ENCODE measurements around the gene PET100.

DNA sequence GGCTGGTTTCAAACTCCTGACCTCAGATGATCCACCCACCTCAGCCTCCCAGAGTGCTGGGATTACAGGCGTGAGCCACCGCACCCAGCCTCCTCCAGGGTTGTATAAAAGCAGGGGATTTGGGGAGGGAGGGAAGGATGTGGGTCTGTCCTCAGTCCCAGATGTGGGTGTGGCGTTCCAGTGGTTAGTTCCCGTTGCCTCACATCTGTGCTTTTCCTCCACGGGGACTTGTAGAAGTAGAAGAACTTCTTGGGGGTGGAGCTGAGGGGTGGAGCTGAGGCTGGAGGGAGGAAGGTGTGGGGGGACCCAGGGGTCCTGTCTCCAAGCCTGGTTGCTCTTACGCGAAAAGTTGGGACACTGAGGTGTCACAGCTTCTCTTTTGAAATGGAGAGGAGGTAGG is 46.8 kb downstream of the PET100 start:
- TF ChIP-seq, protein P1, sequence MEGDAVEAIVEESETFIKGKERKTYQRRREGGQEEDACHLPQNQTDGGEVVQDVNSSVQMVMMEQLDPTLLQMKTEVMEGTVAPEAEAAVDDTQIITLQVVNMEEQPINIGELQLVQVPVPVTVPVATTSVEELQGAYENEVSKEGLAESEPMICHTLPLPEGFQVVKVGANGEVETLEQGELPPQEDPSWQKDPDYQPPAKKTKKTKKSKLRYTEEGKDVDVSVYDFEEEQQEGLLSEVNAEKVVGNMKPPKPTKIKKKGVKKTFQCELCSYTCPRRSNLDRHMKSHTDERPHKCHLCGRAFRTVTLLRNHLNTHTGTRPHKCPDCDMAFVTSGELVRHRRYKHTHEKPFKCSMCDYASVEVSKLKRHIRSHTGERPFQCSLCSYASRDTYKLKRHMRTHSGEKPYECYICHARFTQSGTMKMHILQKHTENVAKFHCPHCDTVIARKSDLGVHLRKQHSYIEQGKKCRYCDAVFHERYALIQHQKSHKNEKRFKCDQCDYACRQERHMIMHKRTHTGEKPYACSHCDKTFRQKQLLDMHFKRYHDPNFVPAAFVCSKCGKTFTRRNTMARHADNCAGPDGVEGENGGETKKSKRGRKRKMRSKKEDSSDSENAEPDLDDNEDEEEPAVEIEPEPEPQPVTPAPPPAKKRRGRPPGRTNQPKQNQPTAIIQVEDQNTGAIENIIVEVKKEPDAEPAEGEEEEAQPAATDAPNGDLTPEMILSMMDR (IDR thresholded peaks at IDR 0.05): no peak
- TF ChIP-seq POLR2A (IDR thresholded peaks at IDR 0.05): no peak

Measured in heart left ventricle (tissue), 13 donors.